Pancreas (tissue), 10 donors: ENCODE data around the gene ZIC1. TPM values are rescaled to one million over a fixed set of nuclear protein-coding genes. Genes with fewer than 3 reads are reported as not detected.

Experiments used
- ATAC-seq, 4 donors: fragments of 200-7000 bp; cut with Tn5 transposase; one replicate each; pipeline versions ENCODE4 v1.8.0 to v1.9.1; 2020; ENCODE audit warnings: mild to moderate bottlenecking in 4 of 4, moderate library complexity in 4 of 4
- DNase-seq, 6 donors: peaks; one replicate each; pipeline ENCODE4 v3.0.0-alpha.2; 2020
- FAIRE-seq: peaks from 2 replicates; lab custom pipeline; 2012; peaks lifted over from hg19 to GRCh38; lab: Jason Lieb, UNC
- H3K27ac ChIP-seq, 4 donors: fragments of 200-600 bp; sonication (generic); 1 replicate in 3 of 4; 2 replicates in 1 of 4; pipeline versions ENCODE4 v1.5.0 to v1.8.0; 2020
- H3K27me3 ChIP-seq, 4 donors: fragments of 200-600 bp; one replicate each; pipeline ENCODE4 v1.8.0; 2021
- H3K36me3 ChIP-seq, 3 donors: fragments of 200-600 bp; sonication (generic) in 1 of 3; one replicate each; pipeline versions ENCODE4 v1.5.0 to v1.8.0; 2020 to 2021
- H3K4me1 ChIP-seq, 3 donors: fragments of 200-600 bp; one replicate each; pipeline ENCODE4 v1.8.0; 2021
- H3K4me3 ChIP-seq, 4 donors: fragments of 200-600 bp; sonication (generic) in 2 of 4; one replicate each; pipeline versions ENCODE4 v1.5.0 to v1.8.0; 2020 to 2021
- H3K9me3 ChIP-seq, 4 donors: fragments of 200-600 bp; one replicate each; pipeline ENCODE4 v1.8.0; 2021
- WGBS, 2 donors: extraction: QIAGEN DNeasy Blood & Tissue Kit; methylation state at CpG; one replicate each; pipeline ENCODE4 v1.1.7; 2013; 5-methylcytosine and 5-hydroxymethylcytosine counted together
- intact Hi-C, 3 donors: fragments of 100-400 bp; cut with DNase I; formaldehyde crosslinking; loops; one replicate each; pipeline versions ENCODE4 v1.11.1 to v1.14.2; 2022
- polyA plus RNA-seq, 2 donors: library from polyadenylated mRNA; stranded (reverse); fragments of 200-250 nt; gene quantifications; one replicate each; pipeline ENCODE4 v1.2.3, GENCODE V29; 2013
- total RNA-seq, 6 donors: library from RNA; stranded (reverse); fragmentation: NEBNext Ultra II Directional in 4 of 6; extraction: Animal tissue kit (Norgen Biotek cat#: 25700) in 4 of 6; gene quantifications; one replicate each; pipeline versions ENCODE4 v1.2.1 to v1.2.4, GENCODE V29; 2021 to 2023
- TF ChIP-seq, protein P1 (sequence below), 4 donors: fragments of 200-600 bp; sonication (generic) in 3 of 4; IDR thresholded peaks; one replicate each; pipeline versions ENCODE4 v1.5.0 to v1.8.0; 2021; ENCODE audit warnings: antibody characterized with exemption in 4 of 4
- donor health status: healthy with polysubstance abuse.
- donor health status: DM: no; HTN: no; CAD: no; lungs with moderate emphysema.
- donor health status: DM: no; HTN: no; CAD: no.
- donor health status: control.
- donor health status: control.
- donor health status: Bipolar disorder and iron deficiency.
- donor health status: DM: yes; HTN: yes; CAD: no.
- donor health status: DM: no; HTN: no; CAD: no.
- donor health status: DM: no; HTN: no; CAD: no.
- donor health status: DM: yes; HTN: yes; CAD: no.

ZIC1 gene
- total and polyA plus RNA-seq, 8 donors, result not detected

GRCh38 chr3:147406028-147406931, 2.9 kb upstream of the ZIC1 start, which contains the start of gene ZIC4:
TSS of gene ZIC4 (minus strand) at chr3:147406543. CDS start at chr3:147402797, 3,746 bp downstream.
- WGBS, 2 donors, result 5 to 6% methylated on average over 25 of the region's 25 CpGs
- no peak for ATAC-seq

GRCh38 chr3:147407114-147407497, 2.1 kb upstream of the ZIC1 start:
- intact Hi-C loops, result no loop called here
- Histone ChIP-seq H3K36me3 (no peaks in the 10 kb centered on the region), H3K4me1 (peaks cover 0 to 7% (median 3%) of the 10 kb centered on the region in 3 donors), H3K4me3 (no peak overlapping the region), H3K27me3 (peaks cover 9 to 68% (median 21%) of the 10 kb centered on the region in 4 donors), H3K9me3 (no peaks in the 10 kb centered on the region), H3K27ac (no peak overlapping the region)
- no peak for ATAC-seq
- FAIRE-seq, result no peak
- WGBS, 2 donors, result 8% methylated on average over 17 of the region's 17 CpGs
- DNase-seq, result no peak
- TF ChIP-seq, protein P1, sequence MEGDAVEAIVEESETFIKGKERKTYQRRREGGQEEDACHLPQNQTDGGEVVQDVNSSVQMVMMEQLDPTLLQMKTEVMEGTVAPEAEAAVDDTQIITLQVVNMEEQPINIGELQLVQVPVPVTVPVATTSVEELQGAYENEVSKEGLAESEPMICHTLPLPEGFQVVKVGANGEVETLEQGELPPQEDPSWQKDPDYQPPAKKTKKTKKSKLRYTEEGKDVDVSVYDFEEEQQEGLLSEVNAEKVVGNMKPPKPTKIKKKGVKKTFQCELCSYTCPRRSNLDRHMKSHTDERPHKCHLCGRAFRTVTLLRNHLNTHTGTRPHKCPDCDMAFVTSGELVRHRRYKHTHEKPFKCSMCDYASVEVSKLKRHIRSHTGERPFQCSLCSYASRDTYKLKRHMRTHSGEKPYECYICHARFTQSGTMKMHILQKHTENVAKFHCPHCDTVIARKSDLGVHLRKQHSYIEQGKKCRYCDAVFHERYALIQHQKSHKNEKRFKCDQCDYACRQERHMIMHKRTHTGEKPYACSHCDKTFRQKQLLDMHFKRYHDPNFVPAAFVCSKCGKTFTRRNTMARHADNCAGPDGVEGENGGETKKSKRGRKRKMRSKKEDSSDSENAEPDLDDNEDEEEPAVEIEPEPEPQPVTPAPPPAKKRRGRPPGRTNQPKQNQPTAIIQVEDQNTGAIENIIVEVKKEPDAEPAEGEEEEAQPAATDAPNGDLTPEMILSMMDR (IDR thresholded peaks at IDR 0.05), result no peak

More at GRCh38 chr3:147406028-147406931, 2.9 kb upstream of the ZIC1 start, which contains the start of gene ZIC4:
- H3K4me1 ChIP-seq, result peaks cover 0 to 7% (median 2%) of the 10 kb centered on the region in 3 donors
- H3K27ac ChIP-seq, result no peak within 1 kb of the TSS
- FAIRE-seq (no peak), DNase-seq (no peak)
- peaks cover 5 to 60% (median 20%) of the 10 kb centered on the region in 4 donors for H3K27me3 ChIP-seq
- no peaks in the 10 kb centered on the region for H3K36me3 ChIP-seq
- intact Hi-C loops, result no loop called here
- no peak within 1 kb of the TSS for H3K4me3 ChIP-seq
- H3K9me3 ChIP-seq, result no peaks in the 10 kb centered on the region
- TF ChIP-seq, protein P1 (IDR thresholded peaks at IDR 0.05), result no peak

DNA sequence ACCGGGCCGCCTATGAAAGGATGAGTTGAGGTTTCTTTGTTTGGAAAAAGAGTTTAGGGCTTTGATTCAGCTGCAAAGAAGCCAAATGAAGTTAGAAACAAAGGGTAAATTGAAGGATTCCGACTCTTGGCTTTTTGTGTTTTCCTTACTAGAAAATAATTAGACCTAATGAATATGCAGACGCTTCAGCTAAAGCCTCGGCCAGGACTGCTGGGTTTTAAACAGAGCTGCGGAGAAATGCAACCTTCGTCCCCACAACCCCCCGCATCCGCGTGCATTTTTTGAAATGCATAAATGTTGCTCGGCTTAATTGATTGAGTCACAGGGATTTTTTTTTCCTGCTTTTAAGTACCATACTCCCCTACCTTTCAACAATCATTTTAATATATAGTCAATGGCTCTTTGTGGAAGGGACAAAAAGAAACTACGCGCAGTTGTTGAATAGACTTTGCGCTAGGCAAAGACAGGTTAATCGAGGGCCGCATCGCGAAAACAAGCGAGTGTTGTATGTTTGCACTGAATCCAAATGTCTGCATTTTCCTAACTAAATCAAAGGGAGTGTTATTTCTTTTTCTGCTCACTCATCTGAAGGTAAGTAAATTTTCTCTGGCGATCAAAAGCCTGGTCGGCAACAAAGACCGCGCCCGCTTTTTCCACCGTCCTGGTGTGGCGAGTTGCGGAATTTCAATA, 1.5 kb upstream of the ZIC1 start:
- DNase-seq (no peak), FAIRE-seq (no peak), ATAC-seq (no peak)
- intact Hi-C loops, result no loop called here
- H3K4me1 ChIP-seq, result peaks cover 0 to 7% (median 3%) of the 10 kb centered on the region in 3 donors
- no peaks in the 10 kb centered on the region for H3K36me3 ChIP-seq
- no peaks in the 10 kb centered on the region for H3K9me3 ChIP-seq
- H3K27ac ChIP-seq, result no peak overlapping the region
- TF ChIP-seq, protein P1 (IDR thresholded peaks at IDR 0.05), result no peak
- 14 to 17% methylated on average over 27 of the region's 27 CpGs for WGBS, 2 donors
- peaks cover 12 to 73% (median 24%) of the 10 kb centered on the region in 4 donors for H3K27me3 ChIP-seq
- no peak overlapping the region for H3K4me3 ChIP-seq

DNA sequence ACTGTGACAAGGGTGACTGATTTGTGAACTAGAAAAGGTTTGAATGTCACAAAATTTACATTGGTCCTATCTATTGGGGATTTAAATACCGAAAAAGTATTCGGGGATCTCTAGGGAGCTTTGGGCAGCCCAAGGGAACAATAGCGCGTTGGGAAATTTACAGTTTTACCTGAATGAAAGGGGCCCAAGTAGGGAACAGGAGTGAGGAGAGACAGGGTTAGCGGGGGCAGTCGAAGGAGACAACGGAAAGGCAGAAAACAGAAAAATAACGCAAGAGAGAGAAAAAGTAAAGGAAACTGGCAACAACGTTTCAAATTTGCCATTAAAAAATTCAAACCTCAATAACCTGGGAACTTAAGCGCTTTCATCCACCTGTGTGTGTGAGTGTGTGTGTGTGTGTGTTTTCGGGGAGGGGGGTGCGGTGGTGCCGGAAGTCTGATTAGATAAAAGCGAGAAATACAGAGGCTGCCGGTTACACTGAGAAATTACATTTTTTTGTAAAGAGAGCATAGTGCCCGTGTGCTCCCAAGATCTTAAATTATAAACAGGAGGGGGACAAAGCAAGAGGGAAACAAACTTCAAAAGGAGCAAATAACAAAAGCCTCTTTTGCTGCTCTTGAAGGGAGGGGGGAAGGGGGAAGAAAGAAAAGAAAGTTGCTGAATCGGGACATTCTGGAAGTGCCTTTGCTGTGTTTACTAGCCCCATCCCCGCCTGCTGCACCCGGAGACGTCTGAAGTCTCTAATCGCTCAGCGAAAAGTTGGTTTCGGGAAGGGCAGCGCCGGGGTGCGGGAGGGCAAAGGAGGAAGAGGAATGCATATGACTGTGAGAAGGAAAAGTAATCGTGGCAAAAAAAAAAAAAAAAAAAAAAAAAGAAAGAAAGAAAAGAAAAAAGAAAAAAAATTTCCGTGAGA, 721 bp upstream of the ZIC1 start:
- ATAC-seq (no peak), DNase-seq (no peak), FAIRE-seq (no peak)
- H3K27me3 ChIP-seq, result peaks cover 12 to 81% (median 27%) of the 10 kb centered on the region in 4 donors
- WGBS, 2 donors, result 12 to 16% methylated on average over 28 of the region's 28 CpGs
- peaks cover 0 to 7% (median 3%) of the 10 kb centered on the region in 3 donors for H3K4me1 ChIP-seq
- no peaks in the 10 kb centered on the region for H3K36me3 ChIP-seq
- no peaks in the 10 kb centered on the region for H3K9me3 ChIP-seq
- H3K27ac ChIP-seq, result no peak overlapping the region
- TF ChIP-seq, protein P1 (IDR thresholded peaks at IDR 0.05), result no peak
- no peak overlapping the region for H3K4me3 ChIP-seq
- intact Hi-C loops, result no loop called here
